Pulmonary artery endothelial cell (primary cell): Measurements from ENCODE around the gene C13orf46. TPM values are rescaled to one million over a fixed set of nuclear protein-coding genes. Genes with fewer than 3 reads are reported as not detected.

Source experiments
- DNase-seq: peaks from one replicate; pipeline ENCODE4 v3.0.0-alpha.2; 2011; ENCODE audit warnings: low read depth, low spot score
- total RNA-seq: library from RNA; depleted of rRNA; stranded (reverse); fragments of >200 nt; gene quantifications from 2 replicates; pipeline ENCODE4 v1.2.3, GENCODE V29; 2014

The C13orf46 gene
- total RNA-seq, 1 donor from 2014 or later, result 0.07 TPM

- no peak for DNase-seq
These were observed 61.3 kb downstream of the C13orf46 start for GRCh38 chr13:113912596-113912995.

GRCh38 chr13:113907635-113908617 is 66.0 kb downstream of the C13orf46 start:
- no peak for DNase-seq

- no peak for DNase-seq
These were observed 67.3 kb downstream of the C13orf46 start for GRCh38 chr13:113906571-113906970.

- DNase-seq, result no peak
These were observed 67.9 kb downstream of the C13orf46 start for GRCh38 chr13:113905942-113906341.

- no peak for DNase-seq
These were observed 68.9 kb downstream of the C13orf46 start for GRCh38 chr13:113905018-113905417.

GRCh38 chr13:113904411-113904810 is 69.5 kb downstream of the C13orf46 start:
- DNase-seq, result no peak

- DNase-seq, result no peak
These were observed 70.0 kb downstream of the C13orf46 start for GRCh38 chr13:113903912-113904311.

Other genes starting within 250 kb of the C13orf46 start
- 19.1 and 37.3 TPM in 2 replicates for gene TMEM255B, start 214.8 kb downstream of the C13orf46 start, total RNA-seq
- 92.5 and 127 TPM in 2 replicates for gene GAS6, start 110.0 kb downstream of the C13orf46 start, total RNA-seq
- gene RASA3, start 158.5 kb upstream of the C13orf46 start, total RNA-seq, result 41.0 and 41.5 TPM in 2 replicates
- gene CFAP97D2, start 205.2 kb upstream of the C13orf46 start, total RNA-seq, result not detected in 2 replicates